Measurements from ENCODE around the gene FAM3B.

GRCh38 chr21:41346758-41347157 lies 30.2 kb downstream of the FAM3B start:
- TF ChIP-seq EZH2 (IDR thresholded peaks at IDR 0.05; ENCODE audit: low read depth, unreplicated experiment): no peak
- no peak for TF ChIP-seq CTCF (conservative IDR thresholded peaks at IDR 0.05; ENCODE audit: low read depth in 2 of 2)

All from GM23338 (cell line).